HepG2 (cell line): ENCODE data around the gene NPB. TPM values are rescaled to one million over a fixed set of nuclear protein-coding genes. Genes with fewer than 3 reads are reported as not detected.

Experiments
- ARNT ChIP-seq: fragments of 450-650 bp; IDR thresholded peaks from 2 replicates; pipeline ENCODE4 v1.6.1; 2017
- ARNT2 ChIP-seq: sonication (generic); formaldehyde crosslinking; IDR thresholded peaks from 2 replicates; pipeline ENCODE4 v1.8.0; 2022; ENCODE audit warnings: mild to moderate bottlenecking, low read depth, missing genetic modification reagents, moderate library complexity
- BRCA1 ChIP-seq: sonication (generic); formaldehyde crosslinking; IDR thresholded peaks from 2 replicates; pipeline ENCODE4 v1.4.0; 2020; ENCODE audit warnings: missing genetic modification reagents
- FOSL2 ChIP-seq: sonication (generic); formaldehyde crosslinking; IDR thresholded peaks from 2 replicates; pipeline ENCODE4 v1.4.0; 2020; ENCODE audit warnings: missing genetic modification reagents
- HMGA1 ChIP-seq: sonication (generic); formaldehyde crosslinking; conservative IDR thresholded peaks from 2 replicates; pipeline ENCODE4 v1.4.0; 2020; ENCODE audit warnings: missing genetic modification reagents
- KDM3A ChIP-seq: IDR thresholded peaks from 2 replicates; pipeline ENCODE4 v1.6.1; 2018; ENCODE audit warnings: low read depth, missing compliant biosample characterization
- KDM5B ChIP-seq: sonication (generic); formaldehyde crosslinking; IDR thresholded peaks from 2 replicates; pipeline ENCODE4 v1.4.0; 2020; ENCODE audit warnings: missing genetic modification reagents, mild to moderate bottlenecking, borderline replicate concordance
- NCOA2 ChIP-seq: sonication (generic); formaldehyde crosslinking; IDR thresholded peaks from 2 replicates; pipeline ENCODE4 v1.8.0; 2022; ENCODE audit warnings: inconsistent platforms
- NFIB ChIP-seq: sonication (generic); formaldehyde crosslinking; IDR thresholded peaks from 2 replicates; pipeline ENCODE4 v1.9.0; 2021; ENCODE audit warnings: missing genetic modification reagents, mild to moderate bottlenecking, borderline replicate concordance
- NPAS2 ChIP-seq: sonication (generic); formaldehyde crosslinking; IDR thresholded peaks from 2 replicates; pipeline ENCODE4 v1.8.0; 2022; ENCODE audit warnings: mild to moderate bottlenecking, missing genetic modification reagents, borderline replicate concordance
- NR2F2 ChIP-seq: IDR thresholded peaks from 2 replicates; pipeline ENCODE4 v1.6.1; 2012; ENCODE audit warnings: low read depth, inconsistent platforms, borderline replicate concordance
- RBFOX2 ChIP-seq: fragments of 200-400 bp; formaldehyde crosslinking; IDR thresholded peaks from 2 replicates; pipeline ENCODE4 v1.6.1; 2017; ENCODE audit warnings: low read depth, mild to moderate bottlenecking, low read length
- SNRNP70 ChIP-seq: fragments of 200-400 bp; formaldehyde crosslinking; IDR thresholded peaks from 2 replicates; pipeline ENCODE4 v1.6.1; 2017; ENCODE audit warnings: mild to moderate bottlenecking, low read depth, low read length, moderate library complexity
- U2AF1 ChIP-seq: fragments of 200-400 bp; formaldehyde crosslinking; optimal IDR thresholded peaks from 2 replicates; pipeline ENCODE3; 2017; ENCODE audit warnings: mild to moderate bottlenecking, low read depth, low read length
- ZKSCAN1 ChIP-seq: fragments of 150-350 bp; IDR thresholded peaks from 2 replicates; pipeline ENCODE4 v1.6.1; 2014; ENCODE audit warnings: low read length
- ZNF24 ChIP-seq: fragments of 450-650 bp; IDR thresholded peaks from 2 replicates; pipeline ENCODE4 v1.6.1; 2017; ENCODE audit warnings: antibody characterized with exemption, mild to moderate bottlenecking
- ZNF562 ChIP-seq: sonication (generic); formaldehyde crosslinking; IDR thresholded peaks from 2 replicates; pipeline ENCODE4 v1.8.0; 2022; ENCODE audit warnings: missing genetic modification reagents, borderline replicate concordance
- ZNF7 ChIP-seq: IDR thresholded peaks from 2 replicates; pipeline ENCODE4 v1.6.1; 2016; ENCODE audit warnings: missing biosample characterization, missing genetic modification reagents
- ZSCAN30 ChIP-seq: sonication (generic); formaldehyde crosslinking; IDR thresholded peaks from 2 replicates; pipeline ENCODE4 v1.5.0; 2020; ENCODE audit warnings: mild to moderate bottlenecking, missing genetic modification reagents
- polyA plus RNA-seq, 8 experiments: library from polyadenylated mRNA; depleted of rRNA in 3 of 8; stranded (reverse) in 7 of 8; unstranded in 1 of 8; fragments of >200 nt; fragmentation: Illumina TruSeq in 4 of 8; extraction: Trizol in 4 of 8; gene quantifications; 2 replicates each; pipeline versions ENCODE4 v1.2.1 to v1.2.3, GENCODE V29; 2011 to 2016; ENCODE audit warnings: low read depth in 4 of 8, missing spikeins in 1 of 8, mixed read lengths in 1 of 8; ENCODE audit not compliant: insufficient read depth in 1 of 8
- total RNA-seq, 5 experiments: library from RNA; depleted of rRNA; stranded (reverse); fragments of >200 nt; fragmentation: Illumina TruSeq; extraction: Trizol; gene quantifications; 2 replicates each; pipeline ENCODE4 v1.2.3, GENCODE V29; 2016; ENCODE audit warnings: low read depth in 1 of 5
- TF ChIP-seq, protein P1 (sequence below): IDR thresholded peaks from 2 replicates; pipeline ENCODE4 v1.6.1; 2016; ENCODE audit warnings: missing genetic modification reagents, missing compliant biosample characterization
- TF ChIP-seq, protein P2 (sequence below): sonication (generic); formaldehyde crosslinking; IDR thresholded peaks from 2 replicates; pipeline ENCODE4 v1.4.0; 2020; ENCODE audit warnings: missing genetic modification reagents, low read depth, mild to moderate bottlenecking, borderline replicate concordance
- TF ChIP-seq, protein P3 (sequence below), 2 experiments: sonication (generic) in 1 of 2; formaldehyde crosslinking in 1 of 2; IDR thresholded peaks; 2 replicates each; pipeline versions ENCODE4 v1.5.1 to v1.6.1; 2011 to 2020; ENCODE audit warnings: borderline replicate concordance in 1 of 2, low read depth in 1 of 2, low read length in 1 of 2, mild to moderate bottlenecking in 1 of 2, missing genetic modification reagents in 1 of 2, moderate library complexity in 1 of 2
- TF ChIP-seq, protein P4 (sequence below): sonication (generic); formaldehyde crosslinking; IDR thresholded peaks from 2 replicates; pipeline ENCODE4 v1.4.0; 2020; ENCODE audit warnings: mild to moderate bottlenecking, missing genetic modification reagents

The NPB gene
- total and polyA plus RNA-seq, 2 of the 13 experiments (the other 11 are each of a cell fraction or from before 2014, with no cell fraction given), result 0.11 to 0.93 TPM

DNA sequence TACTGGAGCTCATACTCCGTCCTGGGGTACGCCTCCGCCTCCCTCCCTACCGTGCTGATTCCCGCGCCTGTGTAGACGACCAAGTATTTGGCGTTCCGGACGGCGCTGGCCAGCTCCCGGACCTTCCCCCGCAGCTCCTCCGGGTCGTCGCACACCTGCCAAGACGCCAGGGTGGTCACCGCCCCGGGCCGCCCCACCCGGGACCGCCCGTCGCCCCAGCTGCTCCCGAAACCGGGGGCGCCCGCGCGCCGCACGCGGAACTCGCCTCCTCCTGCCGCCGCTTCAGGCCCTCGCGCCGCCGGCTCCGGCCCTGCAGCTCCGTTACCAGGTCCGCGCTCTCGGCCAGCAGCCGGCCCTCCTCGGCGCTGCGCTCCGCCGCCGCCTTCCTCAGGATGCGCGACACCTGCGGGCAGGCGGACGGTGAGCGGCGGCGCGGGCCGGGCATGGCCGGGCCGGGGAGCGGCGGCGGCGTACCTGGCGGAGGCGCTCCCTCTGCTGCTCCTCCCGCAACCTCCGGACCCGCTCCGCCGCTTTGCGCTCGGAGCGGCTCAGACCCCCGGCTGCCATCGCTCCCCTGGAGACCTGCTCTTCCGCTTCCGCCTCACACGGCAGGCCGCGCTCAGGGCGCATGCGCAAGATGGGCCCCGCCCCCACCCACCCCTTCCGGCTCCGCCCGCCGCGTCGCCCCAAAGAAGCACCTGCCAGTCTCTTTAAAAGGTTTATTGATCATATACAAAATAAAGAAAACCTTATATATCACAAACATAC is 15.7 kb downstream of the NPB start, which contains the start of gene SIRT7 (continued):
- TF ChIP-seq, protein P1, sequence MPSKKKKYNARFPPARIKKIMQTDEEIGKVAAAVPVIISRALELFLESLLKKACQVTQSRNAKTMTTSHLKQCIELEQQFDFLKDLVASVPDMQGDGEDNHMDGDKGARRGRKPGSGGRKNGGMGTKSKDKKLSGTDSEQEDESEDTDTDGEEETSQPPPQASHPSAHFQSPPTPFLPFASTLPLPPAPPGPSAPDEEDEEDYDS (CRISPR knock-in tag), result no peak
- TF ChIP-seq, protein P2, sequence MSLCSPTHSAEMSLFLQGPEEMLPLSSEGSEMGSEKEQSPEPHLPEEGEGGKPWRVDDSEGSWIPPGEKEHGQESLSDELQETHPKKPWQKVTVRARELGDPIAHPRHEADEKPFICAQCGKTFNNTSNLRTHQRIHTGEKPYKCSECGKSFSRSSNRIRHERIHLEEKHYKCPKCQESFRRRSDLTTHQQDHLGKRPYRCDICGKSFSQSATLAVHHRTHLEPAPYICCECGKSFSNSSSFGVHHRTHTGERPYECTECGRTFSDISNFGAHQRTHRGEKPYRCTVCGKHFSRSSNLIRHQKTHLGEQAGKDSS, result peak; percentile 63; the same call in 1 of the 2 replicates
- TF ChIP-seq, protein P3, sequence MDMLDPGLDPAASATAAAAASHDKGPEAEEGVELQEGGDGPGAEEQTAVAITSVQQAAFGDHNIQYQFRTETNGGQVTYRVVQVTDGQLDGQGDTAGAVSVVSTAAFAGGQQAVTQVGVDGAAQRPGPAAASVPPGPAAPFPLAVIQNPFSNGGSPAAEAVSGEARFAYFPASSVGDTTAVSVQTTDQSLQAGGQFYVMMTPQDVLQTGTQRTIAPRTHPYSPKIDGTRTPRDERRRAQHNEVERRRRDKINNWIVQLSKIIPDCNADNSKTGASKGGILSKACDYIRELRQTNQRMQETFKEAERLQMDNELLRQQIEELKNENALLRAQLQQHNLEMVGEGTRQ (IDR thresholded peaks at IDR 0.05; ENCODE audit: low read depth, low read length), result no peak
- TF ChIP-seq, protein P3 (CRISPR knock-in tag; IDR thresholded peaks at IDR 0.05; ENCODE audit: borderline replicate concordance), result no peak
- TF ChIP-seq, protein P4, sequence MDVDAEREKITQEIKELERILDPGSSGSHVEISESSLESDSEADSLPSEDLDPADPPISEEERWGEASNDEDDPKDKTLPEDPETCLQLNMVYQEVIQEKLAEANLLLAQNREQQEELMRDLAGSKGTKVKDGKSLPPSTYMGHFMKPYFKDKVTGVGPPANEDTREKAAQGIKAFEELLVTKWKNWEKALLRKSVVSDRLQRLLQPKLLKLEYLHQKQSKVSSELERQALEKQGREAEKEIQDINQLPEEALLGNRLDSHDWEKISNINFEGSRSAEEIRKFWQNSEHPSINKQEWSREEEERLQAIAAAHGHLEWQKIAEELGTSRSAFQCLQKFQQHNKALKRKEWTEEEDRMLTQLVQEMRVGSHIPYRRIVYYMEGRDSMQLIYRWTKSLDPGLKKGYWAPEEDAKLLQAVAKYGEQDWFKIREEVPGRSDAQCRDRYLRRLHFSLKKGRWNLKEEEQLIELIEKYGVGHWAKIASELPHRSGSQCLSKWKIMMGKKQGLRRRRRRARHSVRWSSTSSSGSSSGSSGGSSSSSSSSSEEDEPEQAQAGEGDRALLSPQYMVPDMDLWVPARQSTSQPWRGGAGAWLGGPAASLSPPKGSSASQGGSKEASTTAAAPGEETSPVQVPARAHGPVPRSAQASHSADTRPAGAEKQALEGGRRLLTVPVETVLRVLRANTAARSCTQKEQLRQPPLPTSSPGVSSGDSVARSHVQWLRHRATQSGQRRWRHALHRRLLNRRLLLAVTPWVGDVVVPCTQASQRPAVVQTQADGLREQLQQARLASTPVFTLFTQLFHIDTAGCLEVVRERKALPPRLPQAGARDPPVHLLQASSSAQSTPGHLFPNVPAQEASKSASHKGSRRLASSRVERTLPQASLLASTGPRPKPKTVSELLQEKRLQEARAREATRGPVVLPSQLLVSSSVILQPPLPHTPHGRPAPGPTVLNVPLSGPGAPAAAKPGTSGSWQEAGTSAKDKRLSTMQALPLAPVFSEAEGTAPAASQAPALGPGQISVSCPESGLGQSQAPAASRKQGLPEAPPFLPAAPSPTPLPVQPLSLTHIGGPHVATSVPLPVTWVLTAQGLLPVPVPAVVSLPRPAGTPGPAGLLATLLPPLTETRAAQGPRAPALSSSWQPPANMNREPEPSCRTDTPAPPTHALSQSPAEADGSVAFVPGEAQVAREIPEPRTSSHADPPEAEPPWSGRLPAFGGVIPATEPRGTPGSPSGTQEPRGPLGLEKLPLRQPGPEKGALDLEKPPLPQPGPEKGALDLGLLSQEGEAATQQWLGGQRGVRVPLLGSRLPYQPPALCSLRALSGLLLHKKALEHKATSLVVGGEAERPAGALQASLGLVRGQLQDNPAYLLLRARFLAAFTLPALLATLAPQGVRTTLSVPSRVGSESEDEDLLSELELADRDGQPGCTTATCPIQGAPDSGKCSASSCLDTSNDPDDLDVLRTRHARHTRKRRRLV (CRISPR knock-in tag), result no peak
- no peak for TF ChIP-seq U2AF1
- no peak for TF ChIP-seq ZNF24
- TF ChIP-seq NCOA2 (CRISPR knock-in tag), result no peak
- no peak for TF ChIP-seq NR2F2
- no peak for TF ChIP-seq ARNT
- no peak for TF ChIP-seq KDM3A (CRISPR knock-in tag)
- TF ChIP-seq NPAS2 (CRISPR knock-in tag), result no peak
- no peak for TF ChIP-seq ZNF7 (CRISPR knock-in tag)
- TF ChIP-seq RBFOX2, result peak; percentile 88
- peak; percentile 88; the same call in 1 of the 2 replicates for TF ChIP-seq ARNT2 (CRISPR knock-in tag)
- 0 out of 2 replicates have a peak, but pooled peaks have one; percentile 4 for TF ChIP-seq FOSL2 (CRISPR knock-in tag)
- TF ChIP-seq HMGA1, result no peak
- no peak for TF ChIP-seq ZKSCAN1
- no peak for TF ChIP-seq SNRNP70
- no peak for TF ChIP-seq ZNF562 (CRISPR knock-in tag)
- no peak for TF ChIP-seq KDM5B (CRISPR knock-in tag)
- no peak for TF ChIP-seq ZSCAN30 (CRISPR knock-in tag)
- no peak for TF ChIP-seq NFIB (CRISPR knock-in tag)
- TF ChIP-seq BRCA1 (CRISPR knock-in tag), result no peak
